ENCODE results near the gene FBXO4. TPM values are rescaled to one million over a fixed set of nuclear protein-coding genes. Genes with fewer than 3 reads are reported as not detected.

The FBXO4 gene, protein sequence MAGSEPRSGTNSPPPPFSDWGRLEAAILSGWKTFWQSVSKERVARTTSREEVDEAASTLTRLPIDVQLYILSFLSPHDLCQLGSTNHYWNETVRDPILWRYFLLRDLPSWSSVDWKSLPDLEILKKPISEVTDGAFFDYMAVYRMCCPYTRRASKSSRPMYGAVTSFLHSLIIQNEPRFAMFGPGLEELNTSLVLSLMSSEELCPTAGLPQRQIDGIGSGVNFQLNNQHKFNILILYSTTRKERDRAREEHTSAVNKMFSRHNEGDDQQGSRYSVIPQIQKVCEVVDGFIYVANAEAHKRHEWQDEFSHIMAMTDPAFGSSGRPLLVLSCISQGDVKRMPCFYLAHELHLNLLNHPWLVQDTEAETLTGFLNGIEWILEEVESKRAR
- total RNA-seq, result 6.7 and 7.0 TPM in 2 replicates

DNA sequence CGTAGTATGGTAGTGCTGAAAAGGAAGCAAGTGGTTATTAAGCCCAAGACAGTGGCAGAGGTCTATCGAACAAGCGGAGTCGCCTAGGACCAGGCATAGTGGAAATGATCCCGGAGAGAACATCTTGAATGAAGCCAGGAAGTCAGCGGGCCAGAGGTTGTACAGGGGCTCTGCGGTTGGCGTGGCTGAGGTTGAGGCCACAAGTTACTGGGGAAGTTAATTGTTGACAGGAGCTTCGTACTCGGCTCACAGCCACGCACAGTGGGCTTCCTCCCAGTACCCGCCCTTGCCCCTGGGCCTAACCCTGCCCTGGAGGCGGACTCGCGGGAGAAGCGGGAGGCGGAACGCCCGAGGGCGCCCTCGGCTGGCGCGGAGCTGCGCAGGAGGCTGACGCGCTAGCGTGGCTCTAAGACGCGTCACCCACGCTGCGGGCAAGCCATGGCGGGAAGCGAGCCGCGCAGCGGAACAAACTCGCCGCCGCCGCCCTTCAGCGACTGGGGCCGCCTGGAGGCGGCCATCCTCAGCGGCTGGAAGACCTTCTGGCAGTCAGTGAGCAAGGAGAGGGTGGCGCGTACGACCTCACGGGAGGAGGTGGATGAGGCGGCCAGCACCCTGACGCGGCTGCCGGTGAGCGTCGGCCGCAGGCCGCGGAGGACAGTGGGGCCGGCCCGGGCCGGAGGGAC, at the start of gene FBXO4:
FBXO4 (plus strand) TSS at position 410 of the 683 bp plus-strand sequence; CDS start at position 439, 29 bp downstream.

DNA sequence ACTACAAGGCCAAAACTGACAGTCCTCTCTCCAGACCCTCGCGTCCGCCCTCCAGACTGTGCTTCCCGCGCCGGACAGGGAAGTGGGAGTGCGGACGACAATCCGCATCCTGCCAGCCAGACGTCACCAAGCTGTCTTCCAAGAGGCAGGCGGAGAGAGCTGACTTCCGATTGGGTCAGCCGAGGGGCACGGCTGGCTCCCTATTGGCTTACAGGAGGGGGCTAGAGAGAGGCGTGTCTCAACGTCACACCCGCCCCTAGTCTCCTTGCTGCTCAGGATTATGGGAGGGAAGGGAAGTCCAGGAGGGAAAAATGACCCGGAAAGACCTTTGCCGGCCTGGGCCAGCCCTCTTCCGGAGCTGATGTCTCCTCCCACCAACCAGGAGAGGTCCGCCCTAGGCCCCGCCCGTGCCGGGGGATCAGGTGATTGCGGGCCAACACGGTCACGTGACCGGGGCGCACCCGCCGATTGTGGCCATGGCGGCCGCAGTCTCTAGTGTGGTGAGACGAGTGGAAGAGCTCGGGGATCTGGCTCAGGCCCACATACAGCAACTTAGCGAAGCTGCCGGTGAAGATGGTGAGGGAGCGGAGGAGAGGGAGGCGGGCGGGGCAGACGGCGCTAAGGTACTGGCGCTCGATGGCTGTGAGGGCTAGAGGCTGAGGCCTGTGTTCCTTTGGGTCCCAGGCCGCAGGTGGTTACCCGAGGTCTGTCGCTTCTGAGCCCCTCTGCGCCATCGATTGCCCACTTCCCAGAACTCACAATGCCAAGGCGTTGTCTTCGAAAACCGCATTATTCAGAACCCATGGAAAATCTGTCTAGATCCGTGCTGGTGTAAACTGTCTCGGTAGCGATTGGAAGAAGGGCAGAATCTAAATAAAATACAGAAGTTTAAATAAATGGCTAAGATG, 20.9 kb upstream of the FBXO4 start, which contains the start of gene RIMOC1:
RIMOC1 (plus strand) TSS at position 453 of the 908 bp plus-strand sequence; CDS start at position 477, 24 bp downstream.

Other genes starting within 250 kb of the FBXO4 start
- 32.6 and 39.8 TPM in 2 replicates for gene OXCT1, start 54.9 kb upstream of the FBXO4 start, total RNA-seq
- 8.4 and 9.7 TPM in 2 replicates for gene RIMOC1, start 20.9 kb upstream of the FBXO4 start, total RNA-seq